ENCODE data around the gene CREB3L2.

The CREB3L2 gene

DNA sequence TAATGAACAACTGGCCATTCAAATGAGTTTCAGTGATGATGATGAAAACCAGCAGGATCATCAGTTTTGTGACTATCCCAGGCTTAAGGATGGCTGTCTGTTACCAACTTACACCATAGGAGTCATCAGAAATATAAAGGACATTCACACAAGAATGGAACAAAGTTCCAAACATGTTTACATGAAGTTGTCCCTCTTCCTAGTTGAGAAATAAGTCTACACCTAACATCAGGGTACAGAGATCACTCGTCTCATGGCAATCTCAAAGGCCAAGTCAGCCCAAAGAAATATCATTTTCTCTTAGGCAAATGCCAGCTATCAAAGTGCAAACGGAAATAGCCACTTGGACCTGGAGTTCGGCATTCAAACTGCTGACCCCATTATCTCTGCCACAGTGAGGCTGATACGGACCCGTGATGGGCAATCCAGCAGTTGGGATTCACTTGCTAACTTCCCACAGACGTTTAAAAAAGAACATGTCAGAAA is 53.0 kb downstream of the CREB3L2 start:
- DNase-seq: no peak

DNA sequence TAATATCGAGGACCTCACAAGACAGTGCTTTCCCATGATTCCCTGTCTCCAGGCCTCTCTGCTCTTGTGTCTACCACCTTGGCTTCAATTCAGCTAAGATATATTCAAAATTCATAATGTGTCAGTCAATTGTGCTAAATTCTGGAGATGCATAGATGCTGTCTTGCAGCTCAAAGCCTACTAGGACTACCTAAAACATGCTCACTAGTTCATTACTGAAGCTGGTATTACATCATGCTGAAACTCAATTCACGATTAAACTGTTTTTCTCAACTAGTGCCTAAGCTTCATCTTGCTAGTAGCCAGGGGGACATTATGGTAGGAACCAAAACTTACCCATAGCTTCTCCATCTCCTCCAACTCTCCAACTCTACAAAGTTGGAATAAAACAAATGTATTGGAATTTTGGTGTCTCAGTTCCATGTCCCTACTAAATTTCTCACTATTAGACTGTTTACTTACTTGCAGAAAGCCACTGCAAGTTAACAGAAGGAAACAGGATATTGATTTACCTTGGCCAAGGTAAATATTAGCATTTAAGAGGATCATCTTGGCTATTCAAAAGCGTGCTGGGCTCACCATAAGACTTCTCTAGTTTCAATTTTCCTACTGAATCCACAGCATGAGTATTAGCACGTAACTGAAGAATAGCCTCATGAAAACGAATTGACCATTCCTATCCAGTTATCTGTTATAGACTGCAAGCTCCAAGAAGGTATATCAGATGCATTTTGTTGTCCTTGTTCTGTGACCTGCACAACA is 53.6 kb downstream of the CREB3L2 start:
- DNase-seq: no peak

DNA sequence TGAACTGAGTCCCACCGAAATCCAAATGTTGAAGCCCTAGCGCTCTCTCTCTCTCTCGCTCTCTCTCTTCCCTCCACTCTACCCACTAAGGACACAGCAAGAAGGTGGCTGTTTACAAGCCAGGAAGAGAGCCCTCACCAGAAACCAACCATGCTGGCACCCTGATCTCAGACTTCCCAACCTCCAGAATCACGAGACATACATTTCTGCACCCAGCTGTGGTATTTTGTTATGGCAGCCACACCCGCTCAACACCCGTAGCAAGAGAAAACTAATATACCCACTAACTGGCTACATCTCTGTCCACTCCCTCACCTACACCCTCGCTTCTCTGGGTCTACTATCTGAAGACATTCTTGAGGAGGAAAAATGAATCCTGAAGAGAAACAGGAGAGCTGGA is 54.8 kb downstream of the CREB3L2 start:
- DNase-seq: no peak

- DNase-seq: no peak
These were observed 55.9 kb downstream of the CREB3L2 start for GRCh38 chr7:137946011-137946410.

DNA sequence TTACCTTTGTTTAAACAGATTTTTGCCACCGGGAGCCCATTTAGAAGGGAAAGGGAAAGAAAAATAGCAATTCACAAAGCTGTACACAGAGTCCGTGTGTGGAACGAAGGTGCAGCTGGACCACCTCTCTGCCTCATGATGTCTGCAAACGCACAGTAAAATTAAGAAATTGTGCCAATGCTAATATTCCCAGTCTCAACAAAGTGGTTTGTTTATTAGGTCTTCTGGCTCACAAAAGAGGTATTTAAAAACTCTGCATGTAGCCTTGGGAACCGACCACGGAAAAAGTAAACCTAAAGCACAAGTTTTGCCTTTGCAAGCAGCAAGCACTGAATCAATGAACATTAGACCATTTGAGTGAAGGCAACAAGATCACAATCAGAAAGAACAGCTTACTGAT is 57.7 kb downstream of the CREB3L2 start:
- DNase-seq: no peak

- no peak for DNase-seq
These were observed 58.7 kb downstream of the CREB3L2 start for GRCh38 chr7:137943132-137943551.

- no peak for DNase-seq
These were observed 59.3 kb downstream of the CREB3L2 start for GRCh38 chr7:137942484-137943115.

DNA sequence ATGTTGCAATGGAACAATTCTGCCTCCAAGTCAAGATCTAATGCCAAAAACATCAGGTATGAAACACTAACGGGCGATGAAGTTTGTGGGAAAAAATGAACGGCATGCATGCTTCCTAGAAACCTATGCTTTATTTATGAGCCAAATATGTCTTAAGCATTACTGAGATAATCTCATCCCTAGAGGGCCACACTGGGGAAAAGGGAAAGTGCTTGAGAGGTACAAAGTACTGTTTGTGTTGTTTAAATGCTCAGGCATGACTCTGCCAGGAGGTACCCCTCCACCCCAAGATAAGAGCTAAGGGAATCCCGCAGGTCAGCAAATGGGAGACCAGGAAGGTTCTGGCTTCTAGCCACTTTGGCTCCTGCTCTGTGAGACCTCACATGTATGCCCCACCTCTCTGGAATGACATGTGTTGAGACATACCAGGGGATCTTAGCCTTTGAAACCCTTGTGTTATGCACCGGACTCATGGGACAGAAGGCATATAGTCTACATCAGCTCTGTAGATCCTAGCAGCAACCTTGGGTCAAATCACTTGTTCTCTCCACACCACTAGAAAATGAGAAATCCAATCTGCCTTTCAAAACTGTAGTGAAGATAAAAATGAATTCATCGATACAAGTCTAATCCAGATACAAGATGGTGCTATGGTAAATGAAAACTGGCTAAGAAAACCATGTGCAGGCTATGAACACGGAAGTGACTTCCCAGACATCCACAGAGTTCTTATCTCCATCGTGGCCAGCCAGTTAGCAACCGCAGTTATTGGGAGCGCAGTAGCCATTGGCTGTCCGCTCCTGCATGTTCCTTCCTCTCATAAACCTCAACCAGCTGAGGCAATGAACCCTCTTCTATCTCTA is 61.0 kb downstream of the CREB3L2 start:
- DNase-seq: no peak

GRCh38 chr7:137940218-137940617 is 61.7 kb downstream of the CREB3L2 start:
- DNase-seq: no peak

DNA sequence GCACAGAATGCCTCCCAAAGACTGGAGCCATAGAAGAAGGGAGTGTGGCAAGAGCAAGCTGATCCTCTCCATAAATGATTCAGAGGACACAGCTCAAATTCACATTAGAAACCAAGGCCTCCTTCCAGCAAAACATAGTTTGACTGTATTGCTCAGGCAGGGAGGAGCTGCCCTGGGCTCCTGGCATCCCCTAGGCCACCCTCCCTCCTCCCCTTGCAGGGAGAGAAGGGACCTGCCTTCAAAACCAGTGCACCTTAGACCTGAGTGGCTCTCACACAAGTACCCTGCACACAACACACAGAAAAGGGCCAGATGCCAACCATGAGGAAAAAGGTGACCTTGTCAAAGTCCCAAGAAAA is 64.7 kb downstream of the CREB3L2 start:
- no peak for DNase-seq

DNA sequence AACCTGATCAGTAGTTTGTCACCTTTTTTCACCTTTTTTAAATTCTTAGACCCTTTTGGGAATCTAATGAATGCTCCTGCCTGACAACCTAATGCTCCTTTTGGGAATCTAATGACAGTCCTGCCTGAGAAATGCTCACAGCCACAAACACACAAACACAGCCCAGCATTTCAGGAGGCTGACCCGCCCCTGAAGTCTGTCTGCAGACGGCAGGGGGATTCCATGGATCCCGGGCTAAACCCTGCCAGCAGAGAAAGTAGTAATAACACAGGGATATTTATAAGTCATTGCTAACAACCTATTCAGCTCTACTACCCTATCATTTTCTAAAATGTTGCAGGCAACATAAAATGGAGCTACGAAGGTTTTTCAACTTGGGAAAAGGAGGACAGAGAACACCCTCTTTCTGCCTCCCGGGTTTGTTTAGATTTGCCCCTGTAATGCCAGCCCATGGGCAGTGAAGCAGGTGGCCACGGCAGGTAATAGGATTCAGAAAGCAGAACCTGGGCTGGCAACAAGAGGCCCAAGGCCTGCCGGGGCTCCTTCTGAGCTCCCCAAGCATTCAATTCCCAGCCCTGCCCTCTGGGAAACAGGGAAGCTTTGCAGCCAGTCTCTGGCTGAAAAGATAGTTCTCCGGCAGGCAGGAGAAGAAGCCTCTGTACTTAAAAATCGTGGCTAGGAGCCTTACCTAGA is 65.2 kb downstream of the CREB3L2 start:
- no peak for DNase-seq

- no peak for DNase-seq
These were observed 65.9 kb downstream of the CREB3L2 start for GRCh38 chr7:137935884-137936508.

DNA sequence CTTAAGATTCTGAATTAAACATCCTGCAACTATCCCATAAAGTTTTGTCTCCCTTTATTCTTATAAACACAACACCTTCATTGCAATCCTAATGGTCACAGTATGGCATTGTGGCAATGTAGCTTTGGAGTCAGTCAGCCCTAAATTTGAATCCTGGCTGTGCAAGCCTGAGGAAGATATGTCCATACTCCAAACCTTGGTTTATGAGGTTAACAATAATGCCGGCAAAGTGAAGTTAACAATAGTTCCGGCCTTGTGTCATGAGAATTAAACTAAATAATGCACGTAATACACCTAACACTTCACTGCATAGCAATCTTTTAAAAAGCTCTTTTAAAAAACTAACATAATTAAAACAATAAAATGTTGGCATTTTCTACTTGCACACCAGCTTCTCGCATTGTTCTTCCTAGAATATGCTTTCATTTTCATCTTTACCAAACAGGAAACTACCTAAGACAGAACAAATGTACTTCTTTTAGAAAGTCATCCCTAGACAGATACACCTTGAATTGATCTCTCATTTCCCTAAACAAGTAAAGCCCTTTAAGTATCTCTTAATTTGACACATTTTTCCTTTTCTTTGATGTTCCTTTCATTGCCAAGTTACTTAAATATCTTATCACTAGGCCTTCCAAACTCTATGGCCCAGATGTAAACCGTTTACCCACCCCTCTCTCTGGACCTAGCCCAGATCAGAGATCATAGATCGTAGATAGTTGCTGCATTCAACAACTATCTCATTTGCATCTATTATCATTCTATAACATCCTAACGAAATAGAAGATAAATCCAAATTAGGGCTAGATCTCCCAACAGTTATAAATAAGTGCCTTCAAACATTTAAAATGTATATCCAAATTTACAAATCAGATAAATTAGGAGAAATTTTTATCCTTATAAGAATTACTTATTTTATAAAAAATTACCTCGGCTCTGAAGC is 66.7 kb downstream of the CREB3L2 start:
- DNase-seq: no peak

GRCh38 chr7:137934176-137934826 is 67.6 kb downstream of the CREB3L2 start:
- DNase-seq: no peak

DNA sequence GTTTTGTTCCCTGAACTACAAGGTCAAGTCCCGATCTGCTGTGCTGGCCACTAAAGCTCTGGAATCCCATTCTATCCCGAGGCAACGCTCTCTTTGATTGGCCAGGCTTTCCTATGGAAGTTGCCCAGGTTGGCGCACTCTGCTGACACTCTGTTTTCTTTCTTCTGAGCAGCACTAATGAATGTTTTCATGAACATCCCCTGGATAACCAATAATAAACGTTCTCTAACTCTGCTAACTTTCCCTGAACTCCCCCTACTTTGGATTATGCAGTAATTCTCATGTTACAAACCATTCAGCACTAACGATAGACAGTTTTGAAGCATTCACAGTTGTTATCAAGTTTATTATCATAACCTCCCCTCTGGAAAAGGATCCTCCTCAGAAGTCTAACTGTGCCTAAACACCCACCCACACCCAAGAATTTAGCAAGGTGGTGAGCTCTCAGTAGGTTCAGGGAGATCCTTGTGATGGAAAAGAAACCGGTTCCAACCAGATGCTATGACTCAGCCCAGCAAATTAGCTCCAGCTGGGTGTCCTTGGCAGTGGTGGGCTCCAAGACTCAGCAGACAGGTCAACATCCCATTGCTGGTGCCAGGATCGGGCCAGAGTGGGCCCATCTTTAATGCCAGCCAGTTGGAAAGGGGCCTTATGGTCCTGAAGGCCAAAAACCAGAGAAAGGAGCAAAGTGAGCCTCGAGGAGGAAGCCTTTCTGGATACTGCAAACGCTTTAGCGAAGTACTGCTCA is 68.4 kb downstream of the CREB3L2 start:
- no peak for DNase-seq

- DNase-seq: no peak
These were observed 69.0 kb downstream of the CREB3L2 start for GRCh38 chr7:137932881-137933269.

DNA sequence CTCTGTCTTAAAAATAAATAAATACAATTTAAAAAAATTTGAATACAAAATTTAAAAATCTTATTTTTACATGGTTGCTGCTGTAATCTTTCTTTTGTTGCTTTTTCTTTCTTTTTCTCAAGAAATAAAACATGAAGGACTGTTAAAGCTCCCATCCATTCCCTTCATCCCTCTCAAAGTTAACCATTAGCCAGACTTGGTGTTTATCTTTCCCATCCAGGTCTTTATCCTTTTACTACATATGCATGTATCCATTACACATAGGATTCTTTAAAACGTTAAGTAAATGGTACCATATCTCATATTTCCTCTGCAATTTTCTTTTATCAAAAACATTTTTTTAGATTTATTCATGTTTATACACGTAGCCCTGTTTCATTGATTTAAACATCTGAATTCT is 70.1 kb downstream of the CREB3L2 start:
- DNase-seq: peak in 1 of 2 experiments; percentile 42

GRCh38 chr7:137930581-137930980 is 71.3 kb downstream of the CREB3L2 start:
- DNase-seq: no peak

DNA sequence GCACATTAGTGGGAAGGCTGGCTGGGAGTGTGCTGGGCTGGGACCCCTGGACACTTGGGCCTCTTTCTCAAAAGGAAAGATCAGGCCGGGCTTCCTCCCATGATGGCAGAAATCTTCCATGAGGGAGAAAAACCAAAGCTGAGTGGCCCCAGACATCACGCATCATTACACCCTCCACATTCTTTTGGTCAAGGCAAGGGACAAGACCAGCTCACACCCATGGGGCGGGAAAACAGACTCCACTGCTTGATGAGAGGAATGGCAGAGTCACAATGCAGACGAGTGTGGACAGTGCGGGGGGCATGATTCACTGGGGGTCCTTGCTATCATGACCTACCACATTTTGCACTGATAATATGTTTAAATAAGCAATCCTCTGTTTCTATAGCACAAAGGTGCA is 73.3 kb downstream of the CREB3L2 start:
- DNase-seq: no peak

DNA sequence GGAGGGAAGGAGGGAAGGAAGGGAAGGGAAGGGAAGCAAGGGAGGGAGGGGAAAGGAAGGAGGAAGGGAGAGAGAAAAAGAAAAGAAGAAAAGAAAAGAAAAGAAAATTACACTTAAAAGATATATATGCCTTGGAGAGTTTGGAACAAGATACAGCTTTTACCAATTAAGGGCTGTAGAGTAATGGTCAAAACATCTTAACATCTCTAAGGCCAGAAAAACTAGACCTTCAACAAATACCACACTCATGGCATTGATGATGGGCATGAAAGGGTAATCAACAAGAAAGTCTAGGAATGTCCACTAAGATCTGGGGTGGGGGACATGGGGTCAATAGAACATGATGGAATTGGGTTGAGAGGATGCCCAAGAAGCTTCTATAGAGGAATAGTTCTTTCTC is 74.5 kb downstream of the CREB3L2 start:
- DNase-seq: no peak

Data from NCI-H526 (cell line).